ENCODE results near the gene LHX5. TPM values are rescaled to one million over a fixed set of nuclear protein-coding genes. Genes with fewer than 3 reads are reported as not detected.

The LHX5 gene
- total RNA-seq, 4 donors from 2014 or later: not detected

DNA sequence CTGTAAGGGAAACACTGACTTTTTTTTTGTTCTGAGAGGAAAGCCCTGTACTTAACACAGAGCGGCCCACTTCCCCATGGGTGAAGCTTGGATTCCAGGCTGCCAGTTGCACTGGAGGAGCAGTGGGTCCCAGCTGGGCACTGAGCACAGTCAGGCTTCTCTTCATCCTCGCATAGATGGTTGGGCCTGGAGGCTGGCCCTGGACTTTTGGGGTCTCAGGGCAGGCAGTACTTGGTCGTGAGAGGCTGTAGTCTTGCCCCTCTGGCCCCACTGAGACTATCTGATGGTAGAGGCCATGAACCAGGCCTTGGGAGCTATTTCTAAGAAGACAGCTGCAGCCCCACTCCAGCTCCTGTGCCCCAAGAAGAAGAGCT, 6.2 kb upstream of the LHX5 start:
- no peaks in the 10 kb centered on the region for H3K9me3 ChIP-seq
- DNase-seq: no peak
- TF ChIP-seq, protein P1, sequence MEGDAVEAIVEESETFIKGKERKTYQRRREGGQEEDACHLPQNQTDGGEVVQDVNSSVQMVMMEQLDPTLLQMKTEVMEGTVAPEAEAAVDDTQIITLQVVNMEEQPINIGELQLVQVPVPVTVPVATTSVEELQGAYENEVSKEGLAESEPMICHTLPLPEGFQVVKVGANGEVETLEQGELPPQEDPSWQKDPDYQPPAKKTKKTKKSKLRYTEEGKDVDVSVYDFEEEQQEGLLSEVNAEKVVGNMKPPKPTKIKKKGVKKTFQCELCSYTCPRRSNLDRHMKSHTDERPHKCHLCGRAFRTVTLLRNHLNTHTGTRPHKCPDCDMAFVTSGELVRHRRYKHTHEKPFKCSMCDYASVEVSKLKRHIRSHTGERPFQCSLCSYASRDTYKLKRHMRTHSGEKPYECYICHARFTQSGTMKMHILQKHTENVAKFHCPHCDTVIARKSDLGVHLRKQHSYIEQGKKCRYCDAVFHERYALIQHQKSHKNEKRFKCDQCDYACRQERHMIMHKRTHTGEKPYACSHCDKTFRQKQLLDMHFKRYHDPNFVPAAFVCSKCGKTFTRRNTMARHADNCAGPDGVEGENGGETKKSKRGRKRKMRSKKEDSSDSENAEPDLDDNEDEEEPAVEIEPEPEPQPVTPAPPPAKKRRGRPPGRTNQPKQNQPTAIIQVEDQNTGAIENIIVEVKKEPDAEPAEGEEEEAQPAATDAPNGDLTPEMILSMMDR (IDR thresholded peaks at IDR 0.05): no peak
- TF ChIP-seq POLR2A (IDR thresholded peaks at IDR 0.05): no peak
- H3K4me1 ChIP-seq: peaks cover 0 to 8% (median 0%) of the 10 kb centered on the region in 3 donors
- no peak overlapping the region for H3K4me3 ChIP-seq
- intact Hi-C loops (cut with DNase I): no loop called here
- no peak overlapping the region for H3K27ac ChIP-seq
- H3K27me3 ChIP-seq: peaks cover 14 to 100% (median 53%) of the 10 kb centered on the region in 4 donors
- no CpG with 5 or more reads among the region's 3 CpGs for WGBS, 2 donors
- no peaks in the 10 kb centered on the region for H3K36me3 ChIP-seq

DNA sequence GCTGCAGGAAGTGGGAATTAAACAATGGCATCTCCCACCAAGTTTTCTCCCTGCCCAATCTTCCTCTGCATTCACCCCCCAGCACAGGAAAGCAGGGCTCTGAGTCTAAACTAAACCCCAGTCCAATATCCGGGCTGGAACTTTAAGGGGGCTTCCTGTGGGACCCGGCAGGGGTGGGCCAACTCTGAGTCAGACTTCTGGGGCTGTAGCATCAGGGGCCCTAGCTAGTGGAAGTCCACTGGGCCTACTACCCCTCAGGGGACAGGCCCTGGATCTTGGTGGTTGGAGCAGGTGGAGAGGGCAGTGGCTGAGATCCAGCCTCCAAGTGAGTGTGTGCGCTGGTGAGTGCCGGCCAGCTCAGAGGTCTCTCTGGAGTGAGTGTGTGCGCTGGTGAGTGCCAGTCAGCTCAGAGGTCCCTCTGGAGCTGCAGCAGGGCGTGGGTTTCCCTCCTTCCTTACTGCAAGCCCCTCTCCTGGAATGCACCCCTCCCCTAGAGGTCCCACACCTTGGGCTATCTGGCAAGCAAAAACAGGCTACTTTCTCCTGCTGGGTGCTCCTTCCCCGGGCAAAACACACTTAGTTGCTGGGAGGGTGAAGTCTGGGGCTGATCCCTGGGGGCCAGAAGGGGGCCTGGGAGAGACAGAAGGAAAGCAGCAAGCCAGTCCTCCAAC, 5.6 kb upstream of the LHX5 start:
- Histone ChIP-seq H3K27ac (no peak overlapping the region), H3K9me3 (no peaks in the 10 kb centered on the region), H3K36me3 (no peaks in the 10 kb centered on the region), H3K4me3 (no peak overlapping the region), H3K4me1 (peaks cover 0 to 8% (median 0%) of the 10 kb centered on the region in 3 donors), H3K27me3 (peaks cover 14 to 100% (median 56%) of the 10 kb centered on the region in 4 donors)
- TF ChIP-seq, protein P1 (IDR thresholded peaks at IDR 0.05): no peak
- no peak for TF ChIP-seq POLR2A (IDR thresholded peaks at IDR 0.05)
- intact Hi-C loops (cut with DNase I): no loop called here
- WGBS, 2 donors: 0% methylated on average over 1 to 5 of the region's 7 CpGs
- no peak for DNase-seq

DNA sequence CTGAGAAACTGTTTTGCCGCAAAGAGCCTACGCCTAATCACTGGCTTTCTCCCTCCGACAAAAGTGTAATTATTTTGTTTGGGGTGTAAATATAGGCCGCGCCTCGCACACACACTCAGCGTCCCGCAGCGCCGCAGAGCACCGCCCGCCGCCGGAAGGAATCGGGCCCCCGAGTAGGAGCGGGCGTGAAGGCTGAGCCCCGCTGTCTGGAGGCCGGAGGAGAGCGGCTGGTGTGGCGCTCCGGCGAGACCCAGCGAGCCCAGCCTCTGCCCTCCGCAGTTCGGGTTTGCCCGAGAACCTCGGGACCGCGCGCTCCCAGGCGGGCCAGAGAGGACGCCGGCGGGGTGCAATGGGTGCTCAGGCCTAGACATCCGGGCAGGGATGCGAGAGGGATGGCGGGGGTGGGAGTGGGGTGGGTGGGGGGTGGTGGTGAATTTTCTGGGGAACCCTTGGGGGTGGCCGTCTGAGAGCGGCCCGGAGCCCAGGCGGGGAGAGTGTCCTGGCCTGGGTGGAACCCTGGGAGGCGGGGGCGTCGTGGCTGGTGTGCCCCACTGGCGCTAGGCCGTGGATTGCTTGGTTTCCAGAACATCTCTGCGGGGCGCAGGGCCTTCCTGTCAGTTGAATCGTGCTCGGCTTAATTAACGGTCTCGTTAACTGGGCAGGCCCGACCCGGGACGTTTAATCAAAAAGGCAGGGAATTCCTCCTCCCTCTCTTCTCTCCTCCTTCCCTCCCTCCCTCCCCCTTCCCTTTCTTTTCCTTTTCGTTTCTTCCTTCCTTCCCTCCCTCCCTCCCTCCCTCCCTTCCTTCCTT, 4.7 kb upstream of the LHX5 start:
- Histone ChIP-seq H3K4me1 (peaks cover 0 to 12% (median 0%) of the 10 kb centered on the region in 3 donors), H3K36me3 (no peaks in the 10 kb centered on the region), H3K27ac (no peak overlapping the region), H3K27me3 (peaks cover 14 to 100% (median 65%) of the 10 kb centered on the region in 4 donors), H3K4me3 (no peak overlapping the region), H3K9me3 (no peaks in the 10 kb centered on the region)
- WGBS, 2 donors: 7 to 10% methylated on average over 18 to 22 of the region's 58 CpGs
- intact Hi-C loops (cut with DNase I): no loop called here
- no peak for DNase-seq
- TF ChIP-seq, protein P1 (IDR thresholded peaks at IDR 0.05): no peak
- no peak for TF ChIP-seq POLR2A (IDR thresholded peaks at IDR 0.05)

DNA sequence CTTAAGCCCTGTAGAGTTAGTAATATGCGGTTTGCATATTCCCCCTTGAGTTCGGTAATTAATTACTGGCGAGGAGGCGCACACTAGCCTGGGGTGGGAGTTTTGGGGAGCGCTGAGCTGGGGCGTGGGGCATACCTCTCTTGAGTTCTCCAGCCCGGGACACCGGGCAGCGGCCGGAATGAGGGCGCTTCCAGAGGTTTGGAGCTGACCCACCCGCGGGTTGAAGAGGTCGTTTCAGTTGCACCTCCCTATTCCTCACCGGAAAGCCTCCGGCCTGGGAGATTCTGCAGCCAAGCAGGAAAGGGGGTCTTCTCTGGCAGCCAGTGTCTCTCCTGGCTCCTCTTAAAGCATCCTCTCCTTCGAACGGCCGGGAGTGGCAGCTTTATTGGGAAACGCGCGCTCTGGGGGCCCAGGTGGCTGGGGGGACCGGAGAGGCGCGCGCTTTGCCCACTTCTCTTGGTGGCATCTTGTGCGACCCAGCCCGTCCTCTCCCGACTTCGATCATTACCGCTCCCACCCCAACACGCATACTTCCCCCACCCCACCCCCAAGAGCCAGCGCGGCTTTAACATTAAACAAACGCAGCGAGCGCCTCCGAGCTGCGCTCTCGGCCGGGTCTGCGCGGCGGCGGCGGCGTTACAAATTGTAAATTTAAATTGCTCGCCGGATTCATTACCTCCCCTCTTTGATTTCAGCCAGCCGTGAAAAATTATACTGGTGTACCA, 3.9 kb upstream of the LHX5 start:
- intact Hi-C loops (cut with DNase I): no loop called here
- no peaks in the 10 kb centered on the region for H3K9me3 ChIP-seq
- 4 to 7% methylated on average over 10 to 40 of the region's 50 CpGs for WGBS, 2 donors

More for the DNA sequence above, 3.9 kb upstream of the LHX5 start:
- TF ChIP-seq POLR2A (IDR thresholded peaks at IDR 0.05): no peak
- TF ChIP-seq, protein P1 (IDR thresholded peaks at IDR 0.05): no peak
- H3K4me1 ChIP-seq: peaks cover 0 to 15% (median 0%) of the 10 kb centered on the region in 3 donors
- H3K36me3 ChIP-seq: no peaks in the 10 kb centered on the region
- H3K27ac ChIP-seq: no peak overlapping the region
- no peak overlapping the region for H3K4me3 ChIP-seq
- DNase-seq: no peak
- peaks cover 14 to 100% (median 70%) of the 10 kb centered on the region in 4 donors for H3K27me3 ChIP-seq

Data from esophagus squamous epithelium (tissue), 5 donors.